Measurements from ENCODE around the gene CCDC15.

The CCDC15 gene

GRCh38 chr11:124941703-124942102 lies 12.3 kb upstream of the CCDC15 start:
- no peak for DNase-seq (ENCODE audit: extremely low read depth, low read depth)
- no peak for TF ChIP-seq CTCF (IDR thresholded peaks at IDR 0.05; ENCODE audit: low read depth, low read length, missing control alignments)

GRCh38 chr11:124942466-124943253 lies 11.3 kb upstream of the CCDC15 start:
- no peak for TF ChIP-seq CTCF (IDR thresholded peaks at IDR 0.05; ENCODE audit: low read depth, low read length, missing control alignments)
- no peak overlapping the region for H3K4me3 ChIP-seq (replicated peaks; ENCODE audit: low read depth, low read length)
- DNase-seq (ENCODE audit: extremely low read depth, low read depth) = no peak

More at GRCh38 chr11:124941703-124942102, 12.3 kb upstream of the CCDC15 start:
- no peak overlapping the region for H3K4me3 ChIP-seq (replicated peaks; ENCODE audit: low read depth, low read length)

- no peak overlapping the region for H3K4me3 ChIP-seq (replicated peaks; ENCODE audit: low read depth, low read length)
- DNase-seq (ENCODE audit: extremely low read depth, low read depth) = no peak
- TF ChIP-seq CTCF (IDR thresholded peaks at IDR 0.05; ENCODE audit: low read depth, low read length, missing control alignments) = no peak
These were observed 10.8 kb upstream of the CCDC15 start for GRCh38 chr11:124943254-124943616.

- TF ChIP-seq CTCF (IDR thresholded peaks at IDR 0.05; ENCODE audit: low read depth, low read length, missing control alignments) = no peak
- no peak overlapping the region for H3K4me3 ChIP-seq (replicated peaks; ENCODE audit: low read depth, low read length)
These were observed 10.3 kb upstream of the CCDC15 start for GRCh38 chr11:124943741-124944140.

GRCh38 chr11:124944565-124944964 lies 9.4 kb upstream of the CCDC15 start:
- no peak overlapping the region for H3K4me3 ChIP-seq (replicated peaks; ENCODE audit: low read depth, low read length)
- DNase-seq (ENCODE audit: extremely low read depth, low read depth) = no peak
- no peak for TF ChIP-seq CTCF (IDR thresholded peaks at IDR 0.05; ENCODE audit: low read depth, low read length, missing control alignments)

More at GRCh38 chr11:124943741-124944140, 10.3 kb upstream of the CCDC15 start:
- DNase-seq (ENCODE audit: extremely low read depth, low read depth) = no peak

- no peak overlapping the region for H3K4me3 ChIP-seq (replicated peaks; ENCODE audit: low read depth, low read length)
- TF ChIP-seq CTCF (IDR thresholded peaks at IDR 0.05; ENCODE audit: low read depth, low read length, missing control alignments) = no peak
- no peak for DNase-seq (ENCODE audit: extremely low read depth, low read depth)
These were observed 8.2 kb upstream of the CCDC15 start for GRCh38 chr11:124945826-124946225.
